HepG2 (cell line): ENCODE measurements around the gene VPS13D. TPM values are rescaled to one million over a fixed set of nuclear protein-coding genes. Genes with fewer than 3 reads are reported as not detected.

Experiments
- BORCS8-MEF2B ChIP-seq: sonication (generic); formaldehyde crosslinking; IDR thresholded peaks from 2 replicates; pipeline ENCODE4 v1.8.0; 2022; ENCODE audit warnings: mild to moderate bottlenecking, missing genetic modification reagents
- DNMT1 ChIP-seq: sonication (generic); formaldehyde crosslinking; IDR thresholded peaks from 2 replicates; pipeline ENCODE4 v1.5.1; 2020; ENCODE audit warnings: mild to moderate bottlenecking, missing genetic modification reagents
- ISL2 ChIP-seq: sonication (generic); formaldehyde crosslinking; IDR thresholded peaks from 2 replicates; pipeline ENCODE4 v1.5.0; 2020; ENCODE audit warnings: missing genetic modification reagents
- KLF15 ChIP-seq: sonication (generic); formaldehyde crosslinking; IDR thresholded peaks from 2 replicates; pipeline ENCODE4 v1.8.1; 2023; ENCODE audit warnings: borderline replicate concordance, mild to moderate bottlenecking, inconsistent platforms, missing genetic modification reagents, mixed read lengths
- NR2C2 ChIP-seq: sonication (generic); formaldehyde crosslinking; IDR thresholded peaks from 2 replicates; pipeline ENCODE4 v1.4.0; 2020; ENCODE audit warnings: missing genetic modification reagents, mild to moderate bottlenecking, moderate library complexity, borderline replicate concordance
- ONECUT2 ChIP-seq: sonication (generic); formaldehyde crosslinking; IDR thresholded peaks from 2 replicates; pipeline ENCODE4 v1.4.0; 2020; ENCODE audit warnings: missing genetic modification reagents
- RBFOX2 ChIP-seq: fragments of 200-400 bp; formaldehyde crosslinking; IDR thresholded peaks from 2 replicates; pipeline ENCODE4 v1.6.1; 2017; ENCODE audit warnings: low read depth, mild to moderate bottlenecking, low read length
- SIN3B ChIP-seq: fragments of 150-350 bp; IDR thresholded peaks from 2 replicates; pipeline ENCODE4 v1.6.1; 2014; ENCODE audit warnings: low read length
- SP1 ChIP-seq, 2 experiments: fragments of 450-650 bp in 1 of 2; sonication (generic) in 1 of 2; formaldehyde crosslinking in 1 of 2; IDR thresholded peaks; 2 replicates each; pipeline versions ENCODE4 v1.4.0 to v1.6.1; 2016 to 2020; ENCODE audit warnings: missing genetic modification reagents in 1 of 2
- SRY ChIP-seq: sonication (generic); formaldehyde crosslinking; IDR thresholded peaks from 2 replicates; pipeline ENCODE4 v1.8.0; 2022; ENCODE audit warnings: mild to moderate bottlenecking, missing genetic modification reagents
- TCF7L2 ChIP-seq: IDR thresholded peaks from 2 replicates; pipeline ENCODE4 v1.6.1; 2011; ENCODE audit warnings: mild to moderate bottlenecking, low read depth, low read length, moderate library complexity
- ZKSCAN1 ChIP-seq: fragments of 150-350 bp; IDR thresholded peaks from 2 replicates; pipeline ENCODE4 v1.6.1; 2014; ENCODE audit warnings: low read length
- ZKSCAN5 ChIP-seq: sonication (generic); formaldehyde crosslinking; IDR thresholded peaks from 2 replicates; pipeline ENCODE4 v1.5.1; 2020; ENCODE audit warnings: mild to moderate bottlenecking, missing genetic modification reagents
- ZNF543 ChIP-seq: sonication (generic); formaldehyde crosslinking; IDR thresholded peaks from 2 replicates; pipeline ENCODE4 v1.4.0; 2020; ENCODE audit warnings: mild to moderate bottlenecking, missing genetic modification reagents
- ZNF557 ChIP-seq: sonication (generic); formaldehyde crosslinking; IDR thresholded peaks from 2 replicates; pipeline ENCODE4 v1.4.0; 2020; ENCODE audit warnings: missing genetic modification reagents
- ZNF790 ChIP-seq: sonication (generic); formaldehyde crosslinking; IDR thresholded peaks from 2 replicates; pipeline ENCODE4 v1.8.0; 2022; ENCODE audit warnings: missing genetic modification reagents, mild to moderate bottlenecking, borderline replicate concordance
- ZZZ3 ChIP-seq: sonication (generic); formaldehyde crosslinking; IDR thresholded peaks from 2 replicates; pipeline ENCODE4 v1.4.0; 2020; ENCODE audit warnings: missing genetic modification reagents, mild to moderate bottlenecking, borderline replicate concordance
- polyA plus RNA-seq, 8 experiments: library from polyadenylated mRNA; depleted of rRNA in 3 of 8; stranded (reverse) in 7 of 8; unstranded in 1 of 8; fragments of >200 nt; fragmentation: Illumina TruSeq in 4 of 8; extraction: Trizol in 4 of 8; gene quantifications; 2 replicates each; pipeline versions ENCODE4 v1.2.1 to v1.2.3, GENCODE V29; 2011 to 2016; ENCODE audit warnings: low read depth in 4 of 8, missing spikeins in 1 of 8, mixed read lengths in 1 of 8; ENCODE audit not compliant: insufficient read depth in 1 of 8
- total RNA-seq, 5 experiments: library from RNA; depleted of rRNA; stranded (reverse); fragments of >200 nt; fragmentation: Illumina TruSeq; extraction: Trizol; gene quantifications; 2 replicates each; pipeline ENCODE4 v1.2.3, GENCODE V29; 2016; ENCODE audit warnings: low read depth in 1 of 5
- TF ChIP-seq, protein P1 (sequence below): sonication (generic); formaldehyde crosslinking; IDR thresholded peaks from 2 replicates; pipeline ENCODE4 v1.4.0; 2020; ENCODE audit warnings: mild to moderate bottlenecking, missing genetic modification reagents
- TF ChIP-seq, protein P2 (sequence below): sonication (generic); formaldehyde crosslinking; IDR thresholded peaks from 2 replicates; pipeline ENCODE4 v1.4.0; 2020; ENCODE audit warnings: mild to moderate bottlenecking, missing genetic modification reagents
- TF ChIP-seq, protein P3 (sequence below): sonication (generic); formaldehyde crosslinking; IDR thresholded peaks from 2 replicates; pipeline ENCODE4 v1.5.0; 2020; ENCODE audit warnings: missing genetic modification reagents, mild to moderate bottlenecking, borderline replicate concordance

VPS13D gene
- total and polyA plus RNA-seq, 2 of the 13 experiments (the other 11 are each of a cell fraction or from before 2014, with no cell fraction given), result 8.6 to 13.9 TPM

DNA sequence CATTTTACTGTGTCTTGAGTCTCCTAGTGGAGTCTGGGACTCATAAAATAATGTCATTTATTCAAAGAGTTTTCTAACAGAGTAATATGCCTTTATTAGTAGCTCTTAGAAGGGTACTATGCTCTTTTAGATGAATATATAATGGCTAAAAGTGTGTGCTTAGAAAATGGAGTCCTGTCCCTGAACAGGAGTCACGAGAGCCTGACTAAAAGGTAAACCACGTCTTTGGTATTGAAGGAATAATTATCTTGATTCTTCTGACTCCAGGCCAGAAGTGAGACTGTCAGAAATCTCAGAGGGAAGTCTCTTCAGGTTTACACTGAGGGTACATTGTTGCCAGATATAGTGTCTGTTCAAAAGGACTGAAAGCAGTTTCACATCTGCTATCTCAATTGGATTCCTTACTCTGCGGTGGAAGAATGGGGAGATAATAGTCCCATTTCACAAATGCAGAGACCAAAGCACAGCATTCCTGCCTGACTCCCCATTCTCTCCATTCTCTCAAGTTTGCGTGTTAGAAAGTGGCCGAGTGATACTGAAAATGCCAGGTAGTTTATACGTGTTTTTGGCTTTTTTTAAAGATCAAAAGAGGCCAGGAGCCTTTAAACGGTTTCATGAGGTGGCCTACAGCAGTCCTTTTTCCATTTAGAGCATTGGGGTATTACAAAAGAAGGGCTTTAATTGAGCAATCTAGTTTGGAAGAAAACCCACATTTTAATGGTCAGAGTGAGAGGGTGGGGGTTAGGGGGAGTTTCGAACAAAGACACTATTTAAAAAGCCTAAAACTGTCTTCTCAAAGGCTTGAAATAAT lies 176.6 kb downstream of the VPS13D start (continued):
- TF ChIP-seq SP1 (IDR thresholded peaks at IDR 0.05) (no peak), SP1 (CRISPR knock-in tag; IDR thresholded peaks at IDR 0.05) (no peak), ZNF790 (no peak), ISL2 (CRISPR knock-in tag) (peak; percentile 81), BORCS8-MEF2B (CRISPR knock-in tag) (no peak), TCF7L2 (peak; percentile 52; the same call in 1 of the 2 replicates), KLF15 (CRISPR knock-in tag) (no peak), ZZZ3 (CRISPR knock-in tag) (no peak), SRY (CRISPR knock-in tag) (no peak), ZKSCAN1 (no peak), ZNF543 (no peak), ZKSCAN5 (no peak), DNMT1 (CRISPR knock-in tag) (no peak), RBFOX2 (0 out of 2 replicates have a peak, but pooled peaks have one; percentile 54), NR2C2 (CRISPR knock-in tag) (no peak), SIN3B (no peak), ONECUT2 (no peak), ZNF557 (CRISPR knock-in tag) (no peak)
- TF ChIP-seq, protein P1, sequence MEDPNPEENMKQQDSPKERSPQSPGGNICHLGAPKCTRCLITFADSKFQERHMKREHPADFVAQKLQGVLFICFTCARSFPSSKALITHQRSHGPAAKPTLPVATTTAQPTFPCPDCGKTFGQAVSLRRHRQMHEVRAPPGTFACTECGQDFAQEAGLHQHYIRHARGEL (CRISPR knock-in tag), result no peak
- TF ChIP-seq, protein P2, sequence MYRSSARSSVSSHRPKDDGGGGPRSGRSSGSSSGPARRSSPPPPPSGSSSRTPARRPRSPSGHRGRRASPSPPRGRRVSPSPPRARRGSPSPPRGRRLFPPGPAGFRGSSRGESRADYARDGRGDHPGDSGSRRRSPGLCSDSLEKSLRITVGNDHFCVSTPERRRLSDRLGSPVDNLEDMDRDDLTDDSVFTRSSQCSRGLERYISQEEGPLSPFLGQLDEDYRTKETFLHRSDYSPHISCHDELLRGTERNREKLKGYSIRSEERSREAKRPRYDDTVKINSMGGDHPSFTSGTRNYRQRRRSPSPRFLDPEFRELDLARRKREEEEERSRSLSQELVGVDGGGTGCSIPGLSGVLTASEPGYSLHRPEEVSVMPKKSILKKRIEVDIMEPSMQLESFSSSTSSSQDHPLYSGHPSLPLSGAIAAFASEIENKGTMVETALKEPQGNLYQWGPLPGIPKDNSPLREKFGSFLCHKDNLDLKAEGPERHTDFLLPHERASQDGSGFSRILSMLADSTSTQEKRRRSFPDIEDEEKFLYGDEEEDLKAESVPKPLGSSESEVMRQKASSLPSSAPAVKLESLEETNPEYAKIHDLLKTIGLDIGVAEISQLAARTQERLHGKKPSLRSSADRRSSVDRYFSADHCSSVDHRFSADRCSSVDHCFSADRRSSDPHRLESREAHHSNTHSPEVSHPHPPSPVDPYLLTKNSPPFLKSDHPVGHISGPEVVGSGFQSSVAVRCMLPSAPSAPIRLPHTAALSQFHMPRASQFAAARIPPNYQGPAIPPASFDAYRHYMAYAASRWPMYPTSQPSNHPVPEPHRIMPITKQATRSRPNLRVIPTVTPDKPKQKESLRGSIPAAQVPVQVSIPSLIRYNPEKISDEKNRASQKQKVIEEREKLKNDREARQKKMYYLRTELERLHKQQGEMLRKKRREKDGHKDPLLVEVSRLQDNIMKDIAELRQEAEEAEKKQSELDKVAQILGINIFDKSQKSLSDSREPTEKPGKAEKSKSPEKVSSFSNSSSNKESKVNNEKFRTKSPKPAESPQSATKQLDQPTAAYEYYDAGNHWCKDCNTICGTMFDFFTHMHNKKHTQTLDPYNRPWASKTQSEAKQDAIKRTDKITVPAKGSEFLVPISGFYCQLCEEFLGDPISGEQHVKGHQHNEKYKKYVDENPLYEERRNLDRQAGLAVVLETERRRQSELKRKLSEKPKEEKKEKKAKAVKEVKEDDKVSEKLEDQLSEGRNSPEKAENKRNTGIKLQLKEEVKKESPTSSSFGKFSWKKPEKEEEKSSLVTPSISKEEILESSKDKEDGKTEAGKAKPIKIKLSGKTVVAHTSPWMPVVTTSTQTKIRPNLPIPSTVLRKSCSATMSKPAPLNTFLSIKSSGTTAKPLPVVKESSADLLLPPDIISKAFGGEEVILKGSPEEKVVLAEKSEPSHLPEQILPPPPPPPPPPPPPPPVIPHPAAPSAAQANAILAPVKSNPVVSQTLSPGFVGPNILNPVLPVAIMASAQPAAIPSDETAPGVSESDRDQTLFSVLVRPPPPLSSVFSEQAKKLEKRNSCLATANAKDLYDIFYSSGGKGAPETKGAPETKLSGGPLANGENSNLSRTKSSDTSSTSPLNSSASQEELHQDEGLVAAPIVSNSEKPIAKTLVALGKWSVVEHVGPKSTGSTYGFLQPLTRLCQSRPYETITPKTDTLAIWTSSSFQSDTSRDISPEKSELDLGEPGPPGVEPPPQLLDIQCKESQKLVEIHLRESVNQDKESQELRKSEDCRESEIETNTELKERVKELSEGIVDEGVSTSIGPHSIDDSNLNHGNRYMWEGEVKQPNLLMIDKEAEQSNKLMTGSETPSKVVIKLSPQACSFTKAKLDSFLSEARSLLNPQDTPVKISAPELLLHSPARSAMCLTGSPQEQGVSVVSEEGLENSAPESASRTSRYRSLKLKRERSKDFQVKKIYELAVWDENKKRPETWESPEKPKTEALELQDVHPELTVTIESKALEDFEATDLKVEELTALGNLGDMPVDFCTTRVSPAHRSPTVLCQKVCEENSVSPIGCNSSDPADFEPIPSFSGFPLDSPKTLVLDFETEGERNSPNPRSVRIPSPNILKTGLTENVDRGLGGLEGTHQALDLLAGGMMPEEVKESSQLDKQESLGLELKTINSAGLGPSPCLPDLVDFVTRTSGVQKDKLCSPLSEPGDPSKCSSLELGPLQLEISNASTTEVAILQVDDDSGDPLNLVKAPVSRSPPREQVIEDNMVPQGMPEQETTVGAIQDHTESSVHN (CRISPR knock-in tag), result no peak
- TF ChIP-seq, protein P3, sequence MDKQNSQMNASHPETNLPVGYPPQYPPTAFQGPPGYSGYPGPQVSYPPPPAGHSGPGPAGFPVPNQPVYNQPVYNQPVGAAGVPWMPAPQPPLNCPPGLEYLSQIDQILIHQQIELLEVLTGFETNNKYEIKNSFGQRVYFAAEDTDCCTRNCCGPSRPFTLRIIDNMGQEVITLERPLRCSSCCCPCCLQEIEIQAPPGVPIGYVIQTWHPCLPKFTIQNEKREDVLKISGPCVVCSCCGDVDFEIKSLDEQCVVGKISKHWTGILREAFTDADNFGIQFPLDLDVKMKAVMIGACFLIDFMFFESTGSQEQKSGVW (CRISPR knock-in tag), result no peak
